ENCODE measurements around the gene DIABLO. TPM values are rescaled to one million over a fixed set of nuclear protein-coding genes. Genes with fewer than 3 reads are reported as not detected.

The DIABLO gene
- polyA plus RNA-seq (2011; rRNA removed) = 104 and 108 TPM in 2 replicates
- 103 and 105 TPM in 2 replicates for polyA plus RNA-seq (2012; cell fraction: cytosol; rRNA removed)
- 67.5 and 70.2 TPM in 2 replicates for polyA plus RNA-seq (2012; cell fraction: nucleus; rRNA removed)
- 74.9 to 78.5 TPM (median 75.2 TPM) in 3 replicates for polyA plus RNA-seq (2017; fragmentation: RNase III; extraction: RNeasy Plus Mini Kit Qiagen cat#74134 plus additional on column Dnase treatment)
- 48.0 and 57.3 TPM in 2 replicates for polyA minus RNA-seq (2011; rRNA and poly(A)+ RNA removed)

DNA sequence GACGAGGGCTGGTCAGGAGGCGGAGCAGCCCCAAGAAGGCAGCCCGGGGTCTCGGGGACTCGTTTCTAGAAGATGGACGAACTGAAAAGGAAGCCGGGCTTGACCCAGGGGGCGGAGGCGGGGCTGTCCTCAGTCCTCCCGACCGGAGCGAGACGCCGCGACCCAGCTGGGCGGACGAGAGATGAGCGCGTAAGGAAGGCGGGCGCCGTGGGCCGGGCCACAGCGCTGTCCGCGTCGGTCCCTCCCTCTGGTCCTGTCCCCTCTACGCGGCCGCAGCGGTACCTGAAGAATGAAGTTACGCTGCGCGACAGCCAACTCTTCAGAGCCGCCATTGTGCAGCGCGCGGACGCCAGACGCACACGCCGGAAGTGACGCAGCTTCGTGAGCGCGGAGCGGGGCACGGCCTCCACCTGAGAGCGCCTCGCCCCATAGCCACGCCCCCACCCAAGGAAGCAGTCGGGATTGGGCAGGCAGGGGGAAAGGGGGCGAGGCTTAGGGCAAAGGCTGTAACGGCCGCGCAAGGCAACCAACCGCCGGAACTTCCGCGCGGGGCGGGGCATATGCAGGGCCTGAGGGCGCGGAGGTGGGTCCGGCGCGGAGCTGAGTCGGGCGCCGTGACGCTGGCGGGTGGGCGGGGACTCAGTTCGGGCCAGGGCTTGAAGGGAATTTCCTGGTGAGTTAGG, at the start of gene DIABLO:
DIABLO (minus strand) TSS at position 370 of the 683 bp plus-strand sequence; CDS start at position 332, 38 bp downstream.
- H3K4me1 ChIP-seq = peaks cover 15% of the 10 kb centered on the region
- DNase-seq (ENCODE audit: low read depth in 1 of 2, low spot score in 1 of 2) = peak; percentile 92 to 100
- TF ChIP-seq, protein P1, sequence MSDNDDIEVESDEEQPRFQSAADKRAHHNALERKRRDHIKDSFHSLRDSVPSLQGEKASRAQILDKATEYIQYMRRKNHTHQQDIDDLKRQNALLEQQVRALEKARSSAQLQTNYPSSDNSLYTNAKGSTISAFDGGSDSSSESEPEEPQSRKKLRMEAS (IDR thresholded peaks at IDR 0.05) = peak; percentile 72
- peak; percentile 77 to 92; a peak in 4 of 5 replicates for TF ChIP-seq JUN (IDR thresholded peaks at IDR 0.05)
- TF ChIP-seq, protein P2, sequence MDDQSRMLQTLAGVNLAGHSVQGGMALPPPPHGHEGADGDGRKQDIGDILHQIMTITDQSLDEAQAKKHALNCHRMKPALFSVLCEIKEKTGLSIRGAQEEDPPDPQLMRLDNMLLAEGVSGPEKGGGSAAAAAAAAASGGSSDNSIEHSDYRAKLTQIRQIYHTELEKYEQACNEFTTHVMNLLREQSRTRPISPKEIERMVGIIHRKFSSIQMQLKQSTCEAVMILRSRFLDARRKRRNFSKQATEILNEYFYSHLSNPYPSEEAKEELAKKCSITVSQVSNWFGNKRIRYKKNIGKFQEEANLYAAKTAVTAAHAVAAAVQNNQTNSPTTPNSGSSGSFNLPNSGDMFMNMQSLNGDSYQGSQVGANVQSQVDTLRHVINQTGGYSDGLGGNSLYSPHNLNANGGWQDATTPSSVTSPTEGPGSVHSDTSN (IDR thresholded peaks at IDR 0.05) = peak; percentile 47; the same call in 1 of the 2 replicates
- TF ChIP-seq TP53 (CRISPR knock-in tag; IDR thresholded peaks at IDR 0.05) = no peak
- TF ChIP-seq TFCP2L1 (CRISPR knock-in tag; IDR thresholded peaks at IDR 0.05) = peak; percentile 75; the same call in 1 of the 2 replicates
- peak; percentile 90 for TF ChIP-seq KDM5A (IDR thresholded peaks at IDR 0.05)
- TF ChIP-seq HDAC2 (IDR thresholded peaks at IDR 0.05) = no peak; the same call in 1 of the 2 replicates
- TF ChIP-seq RFX5 (IDR thresholded peaks at IDR 0.05) = peak; percentile 57; the same call in 1 of the 2 replicates
- TF ChIP-seq CHD4 (IDR thresholded peaks at IDR 0.05; ENCODE audit: borderline replicate concordance) = no peak
- peak; percentile 95 for TF ChIP-seq POLR2A (IDR thresholded peaks at IDR 0.05; ENCODE audit: low read length)
- TF ChIP-seq, protein P3, sequence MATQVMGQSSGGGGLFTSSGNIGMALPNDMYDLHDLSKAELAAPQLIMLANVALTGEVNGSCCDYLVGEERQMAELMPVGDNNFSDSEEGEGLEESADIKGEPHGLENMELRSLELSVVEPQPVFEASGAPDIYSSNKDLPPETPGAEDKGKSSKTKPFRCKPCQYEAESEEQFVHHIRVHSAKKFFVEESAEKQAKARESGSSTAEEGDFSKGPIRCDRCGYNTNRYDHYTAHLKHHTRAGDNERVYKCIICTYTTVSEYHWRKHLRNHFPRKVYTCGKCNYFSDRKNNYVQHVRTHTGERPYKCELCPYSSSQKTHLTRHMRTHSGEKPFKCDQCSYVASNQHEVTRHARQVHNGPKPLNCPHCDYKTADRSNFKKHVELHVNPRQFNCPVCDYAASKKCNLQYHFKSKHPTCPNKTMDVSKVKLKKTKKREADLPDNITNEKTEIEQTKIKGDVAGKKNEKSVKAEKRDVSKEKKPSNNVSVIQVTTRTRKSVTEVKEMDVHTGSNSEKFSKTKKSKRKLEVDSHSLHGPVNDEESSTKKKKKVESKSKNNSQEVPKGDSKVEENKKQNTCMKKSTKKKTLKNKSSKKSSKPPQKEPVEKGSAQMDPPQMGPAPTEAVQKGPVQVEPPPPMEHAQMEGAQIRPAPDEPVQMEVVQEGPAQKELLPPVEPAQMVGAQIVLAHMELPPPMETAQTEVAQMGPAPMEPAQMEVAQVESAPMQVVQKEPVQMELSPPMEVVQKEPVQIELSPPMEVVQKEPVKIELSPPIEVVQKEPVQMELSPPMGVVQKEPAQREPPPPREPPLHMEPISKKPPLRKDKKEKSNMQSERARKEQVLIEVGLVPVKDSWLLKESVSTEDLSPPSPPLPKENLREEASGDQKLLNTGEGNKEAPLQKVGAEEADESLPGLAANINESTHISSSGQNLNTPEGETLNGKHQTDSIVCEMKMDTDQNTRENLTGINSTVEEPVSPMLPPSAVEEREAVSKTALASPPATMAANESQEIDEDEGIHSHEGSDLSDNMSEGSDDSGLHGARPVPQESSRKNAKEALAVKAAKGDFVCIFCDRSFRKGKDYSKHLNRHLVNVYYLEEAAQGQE (IDR thresholded peaks at IDR 0.05) = no peak
- TF ChIP-seq, protein P4, sequence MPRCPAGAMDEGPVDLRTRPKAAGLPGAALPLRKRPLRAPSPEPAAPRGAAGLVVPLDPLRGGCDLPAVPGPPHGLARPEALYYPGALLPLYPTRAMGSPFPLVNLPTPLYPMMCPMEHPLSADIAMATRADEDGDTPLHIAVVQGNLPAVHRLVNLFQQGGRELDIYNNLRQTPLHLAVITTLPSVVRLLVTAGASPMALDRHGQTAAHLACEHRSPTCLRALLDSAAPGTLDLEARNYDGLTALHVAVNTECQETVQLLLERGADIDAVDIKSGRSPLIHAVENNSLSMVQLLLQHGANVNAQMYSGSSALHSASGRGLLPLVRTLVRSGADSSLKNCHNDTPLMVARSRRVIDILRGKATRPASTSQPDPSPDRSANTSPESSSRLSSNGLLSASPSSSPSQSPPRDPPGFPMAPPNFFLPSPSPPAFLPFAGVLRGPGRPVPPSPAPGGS (IDR thresholded peaks at IDR 0.05) = peak; percentile 86; the same call in 2 of the 3 replicates
- TF ChIP-seq PHF8 (IDR thresholded peaks at IDR 0.05; ENCODE audit: borderline replicate concordance, low read depth) = peak; percentile 99
- peak; percentile 20; the same call in 1 of the 2 replicates for TF ChIP-seq GATA3 (IDR thresholded peaks at IDR 0.05; ENCODE audit: borderline replicate concordance)
- 0 out of 2 replicates have a peak, but pooled peaks have one; percentile 70 for TF ChIP-seq MYC (IDR thresholded peaks at IDR 0.05; ENCODE audit: borderline replicate concordance, low read length)
- H3K27ac ChIP-seq = peak within 1 kb of the TSS; percentile 91 to 95
- peak; percentile 88 to 93 for ATAC-seq
- POLR2A ChIA-PET = interaction anchor here (0.5 to 2.2 kb wide), 25 partner anchors 9 to 600 kb away, joined by 3 to 15 read pairs (median 3); partner anchors contain the start of gene BCL7A
- H3K9me3 ChIP-seq = no peaks in the 10 kb centered on the region
- H3K4me2 ChIP-seq = peak within 1 kb of the TSS; percentile 91
- CTCF ChIA-PET = interaction anchor here (0.6 to 1.7 kb wide), 2 partner anchors 13 to 56 kb away, joined by 3 to 6 read pairs; no protein-coding TSS in a partner anchor
- H3K4me3 ChIP-seq = peak within 1 kb of the TSS; percentile 63
- FAIRE-seq = peak; percentile 84
- 1% methylated on average over 44 of the region's 74 CpGs for WGBS (ENCODE audit: missing lambda C conversion rate)

DNA sequence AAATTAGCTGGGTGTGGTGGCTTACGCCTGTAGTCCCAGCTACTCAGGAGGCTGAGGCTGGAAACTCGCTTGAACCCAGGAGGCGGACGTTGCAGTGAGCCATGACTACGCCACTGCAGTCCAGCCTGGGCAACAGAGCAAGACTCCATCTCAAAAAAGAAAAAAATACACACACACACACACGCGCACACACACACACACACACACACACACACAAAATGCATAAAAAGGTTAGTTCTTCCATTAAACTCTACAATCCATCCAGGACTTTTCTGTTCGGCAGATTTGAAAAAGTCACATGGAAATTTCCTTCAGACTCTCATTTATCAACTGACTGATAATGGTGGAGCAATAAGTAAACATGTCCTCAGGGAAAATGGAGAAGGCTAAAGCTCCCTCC, 49.6 kb upstream of the DIABLO start:
- ATAC-seq = no peak
- H3K4me2 ChIP-seq = no peak overlapping the region
- H3K4me1 ChIP-seq = no peaks in the 10 kb centered on the region
- FAIRE-seq = no peak
- CTCF ChIA-PET = interaction anchor here (0.6 kb wide), 2 partner anchors 53 to 81 kb away, joined by 3 read pairs; no protein-coding TSS in a partner anchor
- POLR2A ChIA-PET = no interaction called here
- no peak for DNase-seq (ENCODE audit: low read depth in 1 of 2, low spot score in 1 of 2)
- WGBS (ENCODE audit: missing lambda C conversion rate) = 87% methylated on average over 8 of the region's 8 CpGs
- H3K9me3 ChIP-seq = no peaks in the 10 kb centered on the region
- no peak overlapping the region for H3K4me3 ChIP-seq
- TF ChIP-seq FOSL2 (IDR thresholded peaks at IDR 0.05) (no peak), FOSL2 (CRISPR knock-in tag; IDR thresholded peaks at IDR 0.05) (no peak), HOXB5 (CRISPR knock-in tag; IDR thresholded peaks at IDR 0.05) (no peak), JUN (IDR thresholded peaks at IDR 0.05) (no peak), CEBPB (IDR thresholded peaks at IDR 0.05) (no peak), BHLHE40 (IDR thresholded peaks at IDR 0.05; ENCODE audit: low read depth, low read length) (no peak), CHD4 (IDR thresholded peaks at IDR 0.05; ENCODE audit: borderline replicate concordance) (no peak)
- no peak overlapping the region for H3K27ac ChIP-seq

All from A549 (cell line).